ENCODE measurements around the gene KIF6. TPM values are rescaled to one million over a fixed set of nuclear protein-coding genes. Genes with fewer than 3 reads are reported as not detected.
"Not testable (repeated sequence)": the region's sequence is repeated elsewhere in the genome, so short reads cannot be mapped to it uniquely, and the experiment has no call there.

Gene KIF6
- total RNA-seq, 4 donors from 2014 or later, result 0.19 to 0.38 TPM; not detected in 2

GRCh38 chr6:39289490-39289889 is 435.7 kb downstream of the KIF6 start:
- ATAC-seq (ENCODE audit: low FRiP score) (no peak), DNase-seq (ENCODE audit: low spot score) (no peak)
- TF ChIP-seq CTCF (IDR thresholded peaks at IDR 0.05), result no peak

DNA sequence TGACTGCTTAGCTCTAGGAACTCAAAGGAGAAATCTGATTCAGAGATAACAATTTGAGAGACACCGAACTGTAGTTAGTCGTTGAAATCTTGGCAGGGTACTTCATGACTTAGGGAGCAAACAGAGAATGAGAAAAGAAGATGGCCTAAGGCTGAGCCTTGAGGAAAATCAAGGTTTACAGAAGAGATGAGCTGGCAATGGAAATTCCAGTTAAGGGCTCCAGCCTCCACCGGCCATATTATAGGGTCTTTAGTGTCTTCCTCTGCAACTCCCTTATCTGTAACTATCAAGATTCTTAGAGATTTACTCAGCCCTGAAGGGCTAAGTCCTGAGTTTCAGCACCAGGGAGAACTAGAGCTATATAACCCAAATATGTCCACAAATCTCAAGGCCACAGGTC is 437.6 kb downstream of the KIF6 start:
- ATAC-seq (ENCODE audit: low FRiP score), result no peak
- DNase-seq (ENCODE audit: low spot score), result no peak
- TF ChIP-seq CTCF (IDR thresholded peaks at IDR 0.05), result no peak

DNA sequence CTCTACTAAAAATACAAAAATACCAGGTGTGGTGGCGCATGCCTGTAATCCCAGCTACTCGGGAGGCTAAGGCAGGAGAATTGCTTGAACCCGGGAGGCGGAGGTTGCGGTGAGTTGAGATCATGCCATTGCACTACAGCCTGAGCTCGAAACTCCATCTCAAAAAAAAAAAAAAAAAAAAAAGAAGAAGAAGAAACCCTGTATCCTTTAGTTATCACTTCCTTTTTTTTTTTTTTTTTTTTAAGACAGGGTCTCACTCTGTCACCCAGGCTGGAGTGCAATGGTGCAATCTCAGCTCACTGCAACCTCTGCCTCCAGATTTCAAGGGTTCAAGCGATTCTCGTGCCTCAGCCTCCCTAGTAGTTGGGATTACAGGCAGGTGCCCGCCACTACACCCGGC is 438.6 kb downstream of the KIF6 start:
- not testable (repeated sequence) for ATAC-seq (ENCODE audit: low FRiP score)

DNA sequence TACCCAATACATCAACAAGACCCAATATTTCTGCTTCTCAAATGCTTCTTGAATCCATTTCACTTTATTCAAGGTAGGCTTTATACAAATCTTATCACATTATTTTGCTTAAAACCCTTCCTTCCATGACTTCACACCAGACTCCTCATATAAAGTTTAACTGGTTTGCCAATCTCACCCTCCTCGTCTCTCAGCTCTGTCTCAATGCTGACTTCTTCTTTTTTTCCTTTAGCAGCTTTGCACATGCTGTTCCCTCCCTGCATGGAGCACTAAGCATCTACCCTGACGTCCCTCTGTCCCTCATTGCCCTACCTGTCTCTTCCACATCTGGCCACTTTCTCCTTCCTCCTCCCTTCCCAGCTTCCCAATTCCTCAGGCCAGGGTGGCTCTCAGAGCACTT is 442.4 kb downstream of the KIF6 start:
- no peak for ATAC-seq (ENCODE audit: low FRiP score)
- TF ChIP-seq CTCF (IDR thresholded peaks at IDR 0.05), result no peak
- DNase-seq (ENCODE audit: low spot score), result no peak

More for the DNA sequence above, 438.6 kb downstream of the KIF6 start:
- DNase-seq (ENCODE audit: low spot score), result not testable (repeated sequence)

- no peak for TF ChIP-seq CTCF (IDR thresholded peaks at IDR 0.05)
- DNase-seq (ENCODE audit: low spot score), result no peak
- no peak for ATAC-seq (ENCODE audit: low FRiP score)
Observed at GRCh38 chr6:39281312-39281980, 443.8 kb downstream of the KIF6 start.

DNA sequence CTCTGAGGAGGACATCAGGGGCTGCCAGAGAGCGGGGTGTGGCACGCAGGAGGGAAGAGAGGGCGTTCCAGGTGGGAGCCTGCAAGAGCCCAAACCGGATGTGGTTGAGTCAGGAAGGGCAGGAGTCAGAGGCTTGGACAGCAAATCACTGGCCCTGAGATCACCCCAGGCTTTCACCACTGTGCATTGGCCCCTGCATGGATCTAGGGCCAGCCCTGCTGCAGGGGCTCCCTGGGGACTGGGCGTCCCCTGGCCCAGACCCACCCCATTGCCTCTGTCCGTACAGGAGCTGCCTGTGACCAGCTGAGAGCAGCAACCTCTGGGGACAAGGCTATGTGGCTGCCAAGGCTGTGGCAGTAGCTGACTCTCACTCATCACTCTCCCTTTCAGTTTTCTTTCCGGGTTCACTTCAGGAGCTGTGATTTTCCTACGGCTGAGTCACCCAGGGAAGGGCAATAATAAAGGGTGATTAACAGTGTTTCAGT is 444.9 kb downstream of the KIF6 start:
- no peak for TF ChIP-seq CTCF (IDR thresholded peaks at IDR 0.05)
- ATAC-seq (ENCODE audit: low FRiP score), result no peak
- DNase-seq (ENCODE audit: low spot score), result no peak

Small RNAs within 50 kb of the gene (small RNA-seq; reads per million reads assigned to genes)
- gene RNU1-54P, result not detected

Other genes with a start within 250 kb of the KIF6 start
- 100 to 1,000 TPM in 1 of 4 donors, 10 to 100 TPM in 3; 36.5 to 154 (median 54.1) TPM for gene DAAM2, start 67.0 kb upstream of the KIF6 start, total RNA-seq
- gene MOCS1, start 209.1 kb upstream of the KIF6 start, total RNA-seq, result 10 to 100 TPM; 55.1 to 90.1 (median 62.6) TPM

Measured in omental fat pad (tissue), 4 donors.